ENCODE results near the gene ALDH7A1. TPM values are rescaled to one million over a fixed set of nuclear protein-coding genes. Genes with fewer than 3 reads are reported as not detected.
"Not testable (repeated sequence)": the region's sequence is repeated elsewhere in the genome, so short reads cannot be mapped to it uniquely, and the experiment has no call there.

The ALDH7A1 gene
- total RNA-seq, 2 donors from 2014 or later: 0.81 to 1.2 TPM

DNA sequence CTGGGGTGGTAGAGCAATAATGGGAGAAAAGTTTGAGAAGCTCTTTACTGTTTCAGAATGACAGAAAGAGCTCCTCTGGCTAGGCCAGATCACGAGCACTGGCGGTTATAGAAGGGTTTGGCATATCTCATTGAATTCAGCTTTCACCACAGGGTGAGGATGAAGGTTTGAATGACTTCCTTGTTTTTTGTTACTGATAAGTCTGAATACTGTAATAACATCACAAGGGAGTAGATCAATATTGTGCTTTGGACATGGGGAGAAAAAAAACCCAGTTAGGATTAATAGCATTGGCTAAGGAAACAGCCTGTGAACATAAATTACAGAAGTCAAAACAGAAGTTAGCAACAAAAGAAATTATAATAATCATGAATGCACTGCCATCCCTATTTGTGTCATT, 15.1 kb upstream of the ALDH7A1 start:
- H3K27ac Mint-ChIP-seq: no peak overlapping the region
- no peak for DNase-seq (ENCODE audit: low spot score)
- no peak for ATAC-seq
- H3K4me1 Mint-ChIP-seq (ENCODE audit: low read depth in 2 of 2): peaks cover 18 to 20% of the 10 kb centered on the region in 2 donors
- H3K4me3 Mint-ChIP-seq: no peak overlapping the region
- H3K9me3 Mint-ChIP-seq: no peaks in the 10 kb centered on the region
- H3K36me3 Mint-ChIP-seq: peaks cover 10% of the 10 kb centered on the region
- H3K27me3 Mint-ChIP-seq: no peaks in the 10 kb centered on the region

DNA sequence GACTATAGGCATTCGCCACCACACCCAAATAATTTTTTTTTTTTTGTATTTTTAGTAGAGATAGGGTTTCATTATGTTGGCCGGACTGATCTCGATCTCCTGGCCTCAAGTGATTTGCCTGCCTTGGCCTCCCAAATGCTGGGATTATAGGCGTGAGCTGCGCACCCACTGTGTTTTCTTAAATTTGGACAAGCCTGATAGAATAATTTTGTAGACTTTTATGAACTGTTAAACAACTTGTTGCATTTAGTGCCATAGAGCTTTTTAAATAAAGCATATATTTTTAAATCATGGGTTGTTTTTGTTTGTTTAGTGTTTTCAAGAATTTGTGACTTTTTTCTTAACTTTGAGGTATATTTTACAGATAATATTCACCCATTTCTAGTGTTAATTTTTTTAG, 10.5 kb upstream of the ALDH7A1 start:
- Mint-ChIP-seq H3K36me3 (peaks cover 13% of the 10 kb centered on the region), H3K27ac (peak overlapping the region in 1 of 2 donors; percentile 34), H3K4me1 (ENCODE audit: low read depth in 2 of 2) (peaks cover 18 to 19% of the 10 kb centered on the region in 2 donors), H3K9me3 (no peaks in the 10 kb centered on the region), H3K4me3 (peak overlapping the region; percentile 49), H3K27me3 (no peaks in the 10 kb centered on the region)
- DNase-seq (ENCODE audit: low spot score): no peak
- ATAC-seq: no peak

DNA sequence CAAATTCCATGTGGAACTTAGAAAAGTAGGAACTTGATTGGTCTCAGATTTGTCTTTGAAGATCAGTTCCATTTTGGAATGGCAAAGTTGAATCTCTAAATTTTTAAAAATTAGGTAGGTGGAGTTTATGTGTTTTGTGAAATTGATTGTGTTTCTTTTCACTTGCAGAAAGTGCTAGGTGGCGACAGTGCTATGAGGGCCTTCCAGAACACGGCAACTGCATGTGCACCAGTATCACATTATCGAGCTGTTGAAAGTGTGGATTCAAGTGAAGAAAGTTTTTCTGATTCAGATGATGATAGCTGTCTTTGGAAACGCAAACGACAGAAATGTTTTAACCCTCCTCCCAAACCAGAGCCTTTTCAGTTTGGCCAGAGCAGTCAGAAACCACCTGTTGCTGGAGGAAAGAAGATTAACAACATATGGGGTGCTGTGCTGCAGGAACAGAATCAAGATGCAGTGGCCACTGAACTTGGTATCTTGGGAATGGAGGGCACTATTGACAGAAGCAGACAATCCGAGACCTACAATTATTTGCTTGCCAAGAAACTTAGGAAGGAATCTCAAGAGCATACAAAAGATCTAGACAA, 8.5 kb upstream of the ALDH7A1 start:
- peak overlapping the region; percentile 1 for H3K4me3 Mint-ChIP-seq
- ATAC-seq: no peak
- no peaks in the 10 kb centered on the region for H3K27me3 Mint-ChIP-seq
- peaks cover 17 to 22% of the 10 kb centered on the region in 2 donors for H3K4me1 Mint-ChIP-seq (ENCODE audit: low read depth in 2 of 2)
- H3K36me3 Mint-ChIP-seq: peaks cover 9% of the 10 kb centered on the region
- H3K27ac Mint-ChIP-seq: no peak overlapping the region
- no peaks in the 10 kb centered on the region for H3K9me3 Mint-ChIP-seq
- DNase-seq (ENCODE audit: low spot score): no peak

DNA sequence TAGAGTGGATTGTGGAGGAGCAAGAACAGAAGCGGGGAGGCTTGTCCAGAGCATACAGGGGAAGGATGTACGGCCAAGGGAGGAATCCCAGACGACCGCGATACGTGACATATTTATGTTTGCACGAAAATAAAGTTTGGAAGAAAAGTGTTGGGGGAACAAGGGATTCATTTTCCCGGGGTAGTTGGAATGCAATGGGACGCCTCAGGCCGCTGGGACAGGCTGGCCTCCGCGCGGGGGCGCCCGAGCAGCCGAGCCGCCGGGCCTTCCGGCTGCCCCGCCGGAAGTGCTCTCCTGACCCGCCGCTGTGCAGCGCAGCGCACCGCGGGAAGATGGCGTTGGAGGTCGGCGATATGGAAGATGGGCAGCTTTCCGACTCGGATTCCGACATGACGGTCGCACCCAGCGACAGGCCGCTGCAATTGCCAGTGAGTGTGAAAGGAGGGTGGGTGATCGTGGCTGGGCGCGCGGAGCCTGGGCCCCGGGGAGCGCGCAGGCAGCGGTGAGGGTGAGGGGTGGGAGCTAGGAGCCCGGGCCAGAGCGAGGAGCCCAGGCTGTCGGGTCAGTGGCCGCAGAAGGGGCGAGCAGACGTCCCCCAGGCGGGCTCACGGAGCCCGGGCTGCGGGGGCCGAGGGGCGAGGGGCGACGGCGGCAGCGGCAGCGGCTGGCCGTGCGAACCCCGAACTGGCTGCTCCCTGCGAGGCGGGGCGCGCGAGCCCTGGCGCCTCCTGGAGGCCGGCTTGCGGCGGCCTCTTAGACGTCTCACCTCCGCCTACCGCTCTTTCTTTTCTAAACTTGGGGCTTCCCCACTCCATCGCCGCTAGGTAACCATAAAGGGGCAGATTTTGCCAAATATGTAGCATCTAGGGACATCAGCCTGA, 5.9 kb upstream of the ALDH7A1 start, which contains the start of gene PHAX:
Gene PHAX, plus strand, starts transcription at position 317 of the 881 bp plus-strand sequence. Its CDS starts 16 bp downstream, at position 333.
- ATAC-seq (peak; percentile 98), DNase-seq (ENCODE audit: low spot score) (peak; percentile 88)
- no peaks in the 10 kb centered on the region for H3K9me3 Mint-ChIP-seq
- peaks cover 15 to 18% of the 10 kb centered on the region in 2 donors for H3K4me1 Mint-ChIP-seq (ENCODE audit: low read depth in 2 of 2)
- peaks cover 9% of the 10 kb centered on the region for H3K36me3 Mint-ChIP-seq
- H3K4me3 Mint-ChIP-seq: peak within 1 kb of the TSS; percentile 88
- H3K27ac Mint-ChIP-seq: peak within 1 kb of the TSS; percentile 72 to 73
- peaks cover 0 to 7% of the 10 kb centered on the region in 2 donors for H3K27me3 Mint-ChIP-seq

DNA sequence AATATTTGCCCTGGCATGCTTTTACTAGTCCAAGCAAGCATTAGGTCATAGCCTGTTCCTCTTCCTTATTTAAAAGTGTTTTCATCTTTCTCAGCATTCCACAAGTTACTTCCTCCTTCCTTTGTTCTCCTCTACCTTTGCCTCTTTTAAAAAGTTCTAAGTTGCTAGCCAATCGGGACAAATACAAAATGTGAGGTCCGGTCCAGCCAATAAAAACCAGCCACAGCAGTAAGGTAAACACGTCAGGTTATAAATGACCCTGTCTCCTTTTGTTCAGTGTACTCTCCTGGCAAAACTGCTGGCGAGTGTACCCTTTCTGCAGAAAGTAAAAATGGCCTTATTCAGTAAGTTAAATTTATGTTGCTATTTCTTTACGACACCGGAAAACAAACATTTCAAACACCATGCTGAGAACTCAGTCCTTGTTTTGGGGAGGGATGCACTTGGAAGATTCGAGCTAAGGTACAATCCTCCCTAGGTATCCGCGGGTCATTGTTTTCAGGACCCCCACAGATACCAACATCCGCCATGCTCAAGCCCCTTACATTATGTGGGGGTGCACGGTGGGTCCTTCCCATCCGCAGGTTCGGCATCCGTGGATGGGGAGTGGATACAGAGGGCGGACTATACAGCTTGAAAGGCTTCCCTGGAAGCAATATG, 5.1 kb upstream of the ALDH7A1 start:
- Mint-ChIP-seq H3K27ac (peak overlapping the region; percentile 72 to 73), H3K4me3 (peak overlapping the region; percentile 88), H3K4me1 (ENCODE audit: low read depth in 2 of 2) (peaks cover 13 to 16% of the 10 kb centered on the region in 2 donors)
- not testable (repeated sequence) for H3K27me3 Mint-ChIP-seq; DNase-seq (ENCODE audit: low spot score); ATAC-seq; H3K36me3 Mint-ChIP-seq; H3K9me3 Mint-ChIP-seq

DNA sequence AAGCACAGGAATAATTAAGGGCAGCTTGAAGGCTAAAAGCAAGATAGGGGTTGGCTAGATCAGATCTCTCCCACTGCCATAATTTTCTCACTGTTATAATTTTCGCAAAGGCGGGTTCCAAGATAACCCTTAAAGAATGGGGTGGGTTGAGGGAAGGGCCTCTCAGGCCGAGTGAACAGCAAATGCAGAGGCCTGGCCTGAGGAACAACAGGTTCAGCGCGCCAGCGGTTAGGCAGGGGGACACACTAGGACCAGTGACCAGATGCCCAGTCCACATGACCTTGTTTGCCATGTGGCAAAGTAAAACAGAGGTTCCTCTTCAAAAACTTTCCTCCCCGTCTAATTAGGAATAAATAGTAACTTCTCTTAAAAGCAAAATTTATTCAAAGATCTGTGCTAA, 4.5 kb upstream of the ALDH7A1 start:
- peaks cover 9% of the 10 kb centered on the region for H3K36me3 Mint-ChIP-seq
- H3K4me1 Mint-ChIP-seq (ENCODE audit: low read depth in 2 of 2): peaks cover 16 to 18% of the 10 kb centered on the region in 2 donors
- peaks cover 0 to 7% of the 10 kb centered on the region in 2 donors for H3K27me3 Mint-ChIP-seq
- ATAC-seq: no peak
- H3K27ac Mint-ChIP-seq: peak overlapping the region in 1 of 2 donors; percentile 73
- H3K9me3 Mint-ChIP-seq: no peaks in the 10 kb centered on the region
- no peak for DNase-seq (ENCODE audit: low spot score)
- H3K4me3 Mint-ChIP-seq: no peak overlapping the region

DNA sequence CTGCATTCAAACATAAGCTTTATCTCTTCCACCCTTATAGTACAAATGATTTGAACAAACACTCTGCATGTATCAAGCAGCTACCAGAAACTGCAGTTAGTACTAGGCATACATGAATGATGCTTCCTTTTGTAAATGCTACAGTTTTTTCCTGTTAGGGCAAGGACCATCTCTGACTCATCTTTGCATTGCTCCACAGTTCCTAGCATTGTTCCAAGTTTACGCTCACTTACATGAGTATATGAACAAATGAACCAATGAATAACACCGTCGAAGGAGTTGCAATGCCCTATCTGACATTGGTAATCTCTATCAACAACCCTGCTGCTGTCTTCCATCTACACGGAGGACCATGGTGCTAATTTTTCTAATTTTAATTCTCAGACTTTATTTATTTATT, 2.1 kb upstream of the ALDH7A1 start:
- Mint-ChIP-seq H3K4me1 (ENCODE audit: low read depth in 2 of 2) (peaks cover 14 to 16% of the 10 kb centered on the region in 2 donors), H3K36me3 (peaks cover 4% of the 10 kb centered on the region), H3K9me3 (no peaks in the 10 kb centered on the region), H3K27me3 (peaks cover 8 to 23% of the 10 kb centered on the region in 2 donors), H3K4me3 (no peak overlapping the region), H3K27ac (no peak overlapping the region)
- no peak for ATAC-seq
- DNase-seq (ENCODE audit: low spot score): no peak

DNA sequence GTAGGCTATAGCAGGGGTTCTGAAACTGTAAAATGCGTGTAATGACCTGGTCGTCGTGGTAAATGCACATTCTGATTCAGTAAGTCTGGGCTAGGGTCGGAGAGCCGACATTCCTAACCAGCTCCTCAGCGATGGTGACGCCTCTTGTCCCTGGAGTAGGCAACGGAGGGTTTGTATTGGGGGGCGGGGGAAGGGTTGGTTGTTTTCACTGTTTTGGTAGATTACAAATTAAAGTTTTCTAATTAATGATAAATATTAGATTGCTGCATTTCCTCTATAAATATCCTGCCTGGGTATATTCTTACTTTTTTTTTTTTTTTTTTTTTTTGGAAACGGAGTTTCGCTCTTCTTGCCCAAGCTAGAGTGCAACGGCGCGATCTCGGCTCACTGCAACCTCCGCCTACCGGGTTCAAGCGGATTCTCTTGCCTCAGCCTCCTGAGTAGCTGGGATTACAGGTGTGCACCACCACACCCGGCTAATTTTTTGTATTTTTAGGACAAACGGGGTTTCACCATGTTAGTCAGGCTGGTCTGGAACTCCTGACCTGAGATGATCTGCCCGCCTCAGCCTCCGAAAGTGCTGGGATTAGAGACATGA, 566 bp upstream of the ALDH7A1 start:
- Mint-ChIP-seq H3K4me3 (peak overlapping the region; percentile 75), H3K36me3 (peaks cover 4% of the 10 kb centered on the region), H3K9me3 (no peaks in the 10 kb centered on the region), H3K27me3 (peaks cover 10 to 23% of the 10 kb centered on the region in 2 donors), H3K4me1 (ENCODE audit: low read depth in 2 of 2) (peaks cover 12 to 14% of the 10 kb centered on the region in 2 donors), H3K27ac (no peak overlapping the region)
- DNase-seq (ENCODE audit: low spot score) (no peak), ATAC-seq (peak in 1 of 2 donors; percentile 8)

DNA sequence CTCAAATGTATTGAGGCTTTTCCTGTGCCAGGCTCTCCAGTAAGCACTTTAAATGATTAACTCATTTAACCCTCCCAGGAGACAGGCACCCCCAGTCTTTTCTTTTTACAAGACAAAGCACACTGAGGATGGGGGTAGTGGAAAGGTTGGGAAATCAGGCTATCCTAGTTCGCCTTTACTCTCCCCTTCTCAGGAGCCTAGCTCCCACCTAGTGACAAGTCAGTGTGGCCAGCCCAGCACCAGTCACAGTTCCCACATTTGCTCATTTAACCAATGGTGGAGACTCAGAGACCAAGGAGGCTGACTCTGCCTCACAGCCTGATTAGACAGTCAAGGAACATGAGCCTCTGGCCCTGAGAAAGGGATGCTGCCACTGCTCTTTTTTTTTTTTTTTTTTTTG, 3.5 kb downstream of the ALDH7A1 start:
- Mint-ChIP-seq H3K27ac (no peak overlapping the region), H3K4me1 (ENCODE audit: low read depth in 2 of 2) (peaks cover 7 to 11% of the 10 kb centered on the region in 2 donors), H3K27me3 (peaks cover 10 to 16% of the 10 kb centered on the region in 2 donors), H3K9me3 (no peaks in the 10 kb centered on the region), H3K36me3 (peaks cover 4% of the 10 kb centered on the region), H3K4me3 (no peak overlapping the region)
- DNase-seq (ENCODE audit: low spot score) (no peak), ATAC-seq (no peak)

DNA sequence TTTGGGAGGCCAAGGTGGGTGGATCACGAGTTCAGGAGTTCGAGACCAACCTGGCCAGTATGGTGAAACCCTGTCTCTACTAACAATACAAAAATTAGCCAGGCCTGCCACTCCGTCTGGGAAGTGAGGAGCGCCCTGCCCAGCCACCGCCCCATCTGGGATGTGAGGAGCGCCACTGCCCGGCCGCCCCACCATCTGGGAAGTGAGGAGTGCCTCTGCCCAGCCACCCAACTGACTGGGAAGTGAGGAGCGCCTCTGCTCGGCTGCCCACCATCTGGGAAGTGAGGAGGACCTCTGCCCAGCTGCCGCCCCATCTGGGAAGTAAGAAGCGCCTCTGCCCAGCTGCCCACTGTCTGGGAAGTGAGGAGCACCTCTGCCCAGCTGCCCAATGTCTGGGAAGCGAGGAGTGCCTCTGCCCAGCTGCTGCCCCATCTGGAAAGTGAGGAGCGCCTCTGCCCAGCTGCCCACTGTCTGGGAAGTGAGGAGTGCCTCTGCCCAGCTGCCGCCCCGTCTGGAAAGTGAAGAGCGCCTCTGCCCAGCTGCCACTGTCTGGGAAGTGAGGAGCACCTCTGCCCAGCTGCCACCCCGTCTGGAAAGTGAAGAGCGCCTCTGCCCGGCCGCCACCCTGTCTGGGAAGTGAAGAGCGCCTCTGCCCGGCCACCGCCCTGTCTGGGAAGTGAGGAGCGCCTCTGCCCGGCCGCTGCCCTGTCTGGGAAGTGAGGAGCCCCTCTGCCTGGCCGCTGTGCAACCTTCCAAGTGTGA, 5.3 kb downstream of the ALDH7A1 start:
- DNase-seq (ENCODE audit: low spot score) (no peak), ATAC-seq (no peak)
- Mint-ChIP-seq H3K27me3 (peaks cover 13 to 16% of the 10 kb centered on the region in 2 donors), H3K4me3 (no peak overlapping the region), H3K4me1 (ENCODE audit: low read depth in 2 of 2) (peaks cover 7 to 8% of the 10 kb centered on the region in 2 donors), H3K36me3 (peaks cover 4% of the 10 kb centered on the region), H3K9me3 (no peaks in the 10 kb centered on the region), H3K27ac (no peak overlapping the region)

DNA sequence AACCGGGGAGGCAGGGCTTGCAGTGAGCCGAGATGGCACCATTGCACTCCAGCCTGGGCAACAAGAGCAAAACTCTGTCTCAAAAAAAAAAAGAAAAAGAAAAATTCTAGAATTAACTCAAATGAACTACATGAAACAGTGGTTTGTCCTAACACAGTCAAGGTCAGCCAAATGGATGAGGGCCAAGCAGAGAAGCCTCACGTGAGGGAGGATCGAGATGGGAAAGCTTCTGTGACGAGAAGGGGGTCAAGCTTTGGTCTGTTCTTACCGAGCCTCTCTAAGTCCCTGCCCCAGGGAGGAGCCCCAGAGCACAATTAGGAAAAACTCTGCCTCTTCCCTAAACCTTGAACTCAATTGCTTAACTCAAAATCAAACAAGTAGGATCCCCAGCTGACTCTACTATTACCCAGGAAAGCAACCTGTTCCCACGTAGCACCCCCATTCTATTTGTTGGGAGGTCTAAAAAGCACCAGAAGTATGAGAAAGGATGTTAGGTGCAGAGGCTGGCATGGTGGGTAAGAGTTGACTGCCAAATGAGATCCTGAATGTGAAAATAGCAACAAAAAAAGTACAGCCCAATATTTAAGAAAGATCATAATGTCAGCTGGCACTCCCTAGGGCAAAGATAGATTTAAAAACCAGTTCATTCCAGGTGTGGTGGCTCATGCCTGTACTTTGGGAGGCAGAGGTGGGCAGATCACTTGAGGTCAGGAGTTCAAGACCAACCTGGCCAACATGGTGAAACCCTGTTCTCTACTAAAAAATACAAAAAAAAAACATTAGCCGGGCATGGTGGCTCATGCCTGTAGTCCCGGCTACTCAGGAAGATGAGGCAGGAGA, 7.2 kb downstream of the ALDH7A1 start:
- no peaks in the 10 kb centered on the region for H3K4me1 Mint-ChIP-seq (ENCODE audit: low read depth in 2 of 2)
- peaks cover 0 to 8% of the 10 kb centered on the region in 2 donors for H3K27me3 Mint-ChIP-seq
- ATAC-seq (no peak), DNase-seq (ENCODE audit: low spot score) (no peak)
- no peak overlapping the region for H3K4me3 Mint-ChIP-seq
- no peak overlapping the region for H3K27ac Mint-ChIP-seq
- H3K9me3 Mint-ChIP-seq: no peaks in the 10 kb centered on the region
- no peaks in the 10 kb centered on the region for H3K36me3 Mint-ChIP-seq

DNA sequence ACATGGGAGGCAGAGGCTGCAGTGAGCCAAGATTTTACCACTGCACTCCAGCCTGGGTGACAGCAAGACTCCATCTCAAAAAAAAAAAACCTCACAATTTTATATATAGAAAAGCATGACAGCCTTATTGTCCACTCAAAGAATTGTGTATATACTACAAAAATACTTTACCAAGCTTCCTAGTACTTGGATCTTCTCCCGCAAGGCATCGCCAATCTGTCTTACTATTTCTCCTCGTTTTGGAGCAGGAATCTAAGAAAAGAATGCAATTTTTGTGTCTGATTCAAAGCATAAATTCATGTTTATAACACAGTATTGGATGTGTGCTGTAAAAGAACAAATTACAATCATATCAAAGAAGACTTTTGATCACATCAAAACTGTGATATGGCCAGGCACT, 11.3 kb downstream of the ALDH7A1 start:
- Mint-ChIP-seq H3K4me1 (ENCODE audit: low read depth in 2 of 2) (no peaks in the 10 kb centered on the region), H3K36me3 (no peaks in the 10 kb centered on the region), H3K4me3 (no peak overlapping the region), H3K27me3 (peaks cover 0 to 6% of the 10 kb centered on the region in 2 donors), H3K9me3 (no peaks in the 10 kb centered on the region), H3K27ac (no peak overlapping the region)
- DNase-seq (ENCODE audit: low spot score) (no peak), ATAC-seq (no peak)

All from natural killer cell treated with Interleukin-12 subunit alpha and Interleukin-12 subunit beta and Interleukin-15 and Interleukin-18, amount 100 ng/mL, for 72 hours (primary cell).